Psoas muscle (tissue), 8 donors: ENCODE results near the gene EIF2B5. TPM values are rescaled to one million over a fixed set of nuclear protein-coding genes. Genes with fewer than 3 reads are reported as not detected.

Source experiments
- ATAC-seq, 4 donors: fragments of 200-7000 bp; cut with Tn5 transposase; one replicate each; pipeline ENCODE4 v1.9.1; 2020; ENCODE audit warnings: moderate library complexity in 3 of 4, mild to moderate bottlenecking in 2 of 4
- DNase-seq, 2 donors: peaks; one replicate each; pipeline ENCODE4 v3.0.0-alpha.2; 2020
- H3K27ac ChIP-seq: fragments of 200-600 bp; one replicate; pipeline ENCODE4 v1.8.0; 2022
- H3K27me3 ChIP-seq, 3 donors: fragments of 200-600 bp in 1 of 3; one replicate each; pipeline versions ENCODE4 v1.6.1 to v1.8.0; 2013 to 2022; ENCODE audit warnings: low read length in 2 of 3, mild to moderate bottlenecking in 2 of 3, moderate library complexity in 1 of 3; ENCODE audit not compliant: insufficient read depth in 3 of 3
- H3K36me3 ChIP-seq, 2 donors: fragments of 200-600 bp in 1 of 2; one replicate each; pipeline versions ENCODE4 v1.6.1 to v1.8.0; 2013 to 2022; ENCODE audit warnings: low read depth in 1 of 2, mild to moderate bottlenecking in 1 of 2, moderate library complexity in 1 of 2; ENCODE audit not compliant: insufficient read depth in 1 of 2
- H3K4me1 ChIP-seq: fragments of 200-600 bp; one replicate; pipeline ENCODE4 v1.8.0; 2022
- H3K4me3 ChIP-seq: fragments of 200-600 bp; one replicate; pipeline ENCODE4 v1.8.0; 2022; ENCODE audit warnings: mild to moderate bottlenecking
- H3K9me3 ChIP-seq: fragments of 200-600 bp; one replicate; pipeline ENCODE4 v1.8.0; 2022
- WGBS, 3 donors: extraction: QIAGEN DNeasy Blood & Tissue Kit; methylation state at CpG; one replicate each; pipeline versions ENCODE4 v1.1.6 to v1.1.7; 2013; 5-methylcytosine and 5-hydroxymethylcytosine counted together
- intact Hi-C, 2 donors: fragments of 100-400 bp; cut with DNase I; formaldehyde crosslinking; loops; one replicate each; pipeline versions ENCODE4 v1.11.0 to v1.14.2; 2022
- polyA plus RNA-seq, 3 donors: library from polyadenylated mRNA; stranded (reverse); fragments of 200-250 nt; gene quantifications; one replicate each; pipeline ENCODE4 v1.2.3, GENCODE V29; 2013
- total RNA-seq, 4 donors: library from RNA; stranded (reverse); fragmentation: NEBNext Ultra II Directional in 2 of 4; extraction: Animal tissue kit (Norgen Biotek cat#: 25700) in 2 of 4; gene quantifications; one replicate each; pipeline versions ENCODE4 v1.2.1 to v1.2.4, GENCODE V29; 2021 to 2023
- TF ChIP-seq, protein P1 (sequence below): fragments of 200-600 bp; IDR thresholded peaks from one replicate; pipeline ENCODE4 v1.8.0; 2022; ENCODE audit warnings: antibody characterized with exemption
- donor health status: healthy with polysubstance abuse.
- donor health status: DM: no; HTN: no; CAD: no; lungs with moderate emphysema.
- donor health status: Bipolar disorder and iron deficiency.
- donor health status: healthy.
- donor health status: DM: yes; HTN: yes; CAD: no.
- donor health status: DM: no; HTN: no; CAD: no.
- donor health status: DM: no; HTN: no; CAD: no.
- donor health status: DM: yes; HTN: yes; CAD: no.

The EIF2B5 gene
- total and polyA plus RNA-seq, 7 donors, result 44.0 to 101 (median 55.1) TPM

DNA sequence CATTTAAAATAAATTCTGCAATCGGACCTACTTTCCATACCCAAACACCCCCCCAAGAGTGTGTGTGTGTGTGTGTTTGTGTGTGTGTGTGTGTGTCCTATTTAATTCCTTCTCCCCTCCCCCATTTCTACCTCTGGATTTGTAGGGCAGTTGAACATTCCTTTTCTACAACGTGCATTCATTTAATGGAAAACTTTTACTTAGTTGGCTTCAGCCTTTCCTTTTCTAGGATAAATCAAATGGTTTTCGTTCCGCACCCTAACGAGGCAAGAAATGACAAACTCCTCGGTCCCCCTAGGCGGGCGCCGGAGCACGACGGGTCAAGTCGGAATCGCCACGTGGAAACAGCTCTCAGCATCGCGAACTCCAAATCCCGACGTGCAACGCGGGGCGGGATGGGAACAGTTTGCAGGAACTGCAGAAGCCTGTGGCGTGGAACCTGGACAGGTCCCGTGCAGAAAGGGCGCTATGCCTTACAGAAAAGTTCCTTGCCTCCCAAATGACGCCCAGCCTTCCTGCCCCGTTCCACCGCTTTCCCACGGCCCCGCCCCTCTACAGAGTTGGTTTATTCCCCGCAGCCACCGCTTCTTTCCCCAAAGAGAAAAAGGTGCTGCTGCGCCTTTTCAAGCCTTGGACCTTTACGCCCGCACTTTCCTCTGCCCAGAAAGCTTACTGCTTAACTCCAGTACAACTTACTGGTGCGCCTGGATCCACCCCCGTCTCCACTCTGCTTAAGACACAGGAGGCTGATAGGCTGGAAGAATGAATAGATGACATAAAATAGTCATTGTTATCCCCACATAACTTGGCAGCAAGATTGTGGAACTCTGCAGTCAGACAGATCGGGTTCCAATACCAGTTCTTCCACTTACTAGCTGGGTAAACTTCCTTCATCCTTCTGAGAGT is 1.1 kb upstream of the EIF2B5 start:
- Histone ChIP-seq H3K27me3 (no peaks in the 10 kb centered on the region), H3K4me1 (peaks cover 11% of the 10 kb centered on the region), H3K9me3 (no peaks in the 10 kb centered on the region), H3K36me3 (peaks cover 3 to 22% of the 10 kb centered on the region in 2 donors), H3K4me3 (peak overlapping the region; percentile 96), H3K27ac (peak overlapping the region; percentile 93)
- TF ChIP-seq, protein P1, sequence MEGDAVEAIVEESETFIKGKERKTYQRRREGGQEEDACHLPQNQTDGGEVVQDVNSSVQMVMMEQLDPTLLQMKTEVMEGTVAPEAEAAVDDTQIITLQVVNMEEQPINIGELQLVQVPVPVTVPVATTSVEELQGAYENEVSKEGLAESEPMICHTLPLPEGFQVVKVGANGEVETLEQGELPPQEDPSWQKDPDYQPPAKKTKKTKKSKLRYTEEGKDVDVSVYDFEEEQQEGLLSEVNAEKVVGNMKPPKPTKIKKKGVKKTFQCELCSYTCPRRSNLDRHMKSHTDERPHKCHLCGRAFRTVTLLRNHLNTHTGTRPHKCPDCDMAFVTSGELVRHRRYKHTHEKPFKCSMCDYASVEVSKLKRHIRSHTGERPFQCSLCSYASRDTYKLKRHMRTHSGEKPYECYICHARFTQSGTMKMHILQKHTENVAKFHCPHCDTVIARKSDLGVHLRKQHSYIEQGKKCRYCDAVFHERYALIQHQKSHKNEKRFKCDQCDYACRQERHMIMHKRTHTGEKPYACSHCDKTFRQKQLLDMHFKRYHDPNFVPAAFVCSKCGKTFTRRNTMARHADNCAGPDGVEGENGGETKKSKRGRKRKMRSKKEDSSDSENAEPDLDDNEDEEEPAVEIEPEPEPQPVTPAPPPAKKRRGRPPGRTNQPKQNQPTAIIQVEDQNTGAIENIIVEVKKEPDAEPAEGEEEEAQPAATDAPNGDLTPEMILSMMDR, result no peak
- intact Hi-C loops, result loop anchor here in 1 of 2 donors (2.0 to 5.0 kb wide), 2 partner anchors 21 to 117 kb away; partner anchors contain the start of genes ABCC5 and DVL3
- DNase-seq (peak; percentile 88 to 90), ATAC-seq (peak; percentile 79 to 89 (median 84))
- WGBS, 3 donors, result 1 to 2% (median 1%) methylated on average over 36 to 37 of the region's 37 CpGs

DNA sequence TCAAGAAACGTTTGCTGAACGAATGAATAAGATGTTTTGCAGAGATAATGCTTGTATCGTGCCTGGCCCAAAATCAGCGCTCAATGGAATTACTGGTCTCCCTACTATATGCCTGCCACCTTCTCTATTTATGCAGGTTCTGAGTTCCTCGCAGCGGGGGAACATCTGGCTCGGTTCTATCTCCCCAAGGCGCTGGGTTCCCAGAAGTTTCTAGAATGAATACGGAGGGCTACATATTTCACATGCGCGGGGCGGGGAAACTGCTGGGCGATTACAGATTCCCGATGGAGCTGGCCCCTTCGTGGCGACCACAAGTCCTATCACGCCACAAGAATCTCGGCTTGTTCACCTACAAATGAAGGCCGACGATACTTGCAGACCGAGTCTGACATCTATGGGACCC is 411 bp upstream of the EIF2B5 start:
- WGBS, 3 donors, result 0% methylated on average over 21 of the region's 21 CpGs
- peaks cover 3 to 29% of the 10 kb centered on the region in 2 donors for H3K36me3 ChIP-seq
- ATAC-seq (peak in 2 of 4 donors; percentile 9 to 12), DNase-seq (no peak)
- H3K4me1 ChIP-seq, result peaks cover 11% of the 10 kb centered on the region
- TF ChIP-seq, protein P1, result no peak
- intact Hi-C loops, result loop anchor here (2.0 to 5.0 kb wide), 5 partner anchors 20 to 237 kb away; partner anchors contain the start of genes ABCC5 (in 1 of the 2), DVL3 (in 1 of the 2) and PSMD2 (in 1 of the 2)
- peak overlapping the region; percentile 93 for H3K27ac ChIP-seq
- no peaks in the 10 kb centered on the region for H3K9me3 ChIP-seq
- no peaks in the 10 kb centered on the region for H3K27me3 ChIP-seq
- peak overlapping the region; percentile 96 for H3K4me3 ChIP-seq

DNA sequence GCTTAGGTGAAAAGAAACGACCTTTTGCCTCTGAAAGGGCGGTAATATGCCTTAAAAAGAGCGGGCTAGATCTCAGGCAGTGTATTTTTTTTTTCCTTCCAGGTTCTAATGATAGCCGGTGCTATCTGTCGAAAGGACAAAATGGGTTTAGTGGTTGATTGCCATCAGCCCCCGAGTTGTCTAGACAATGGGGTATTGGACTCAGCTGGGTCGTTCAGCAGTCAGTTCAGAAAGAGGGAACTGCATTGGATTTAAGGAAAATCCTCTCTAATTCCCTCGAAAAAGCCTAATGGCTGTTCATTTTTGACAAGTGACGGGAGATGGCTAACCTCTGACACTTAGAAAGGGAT is 728 bp downstream of the EIF2B5 start:
- H3K27me3 ChIP-seq, result no peaks in the 10 kb centered on the region
- 2 to 4% (median 2%) methylated on average over 9 of the region's 9 CpGs for WGBS, 3 donors
- TF ChIP-seq, protein P1, result no peak
- peak overlapping the region; percentile 96 for H3K4me3 ChIP-seq
- peaks cover 3 to 40% of the 10 kb centered on the region in 2 donors for H3K36me3 ChIP-seq
- H3K9me3 ChIP-seq, result no peaks in the 10 kb centered on the region
- ATAC-seq (no peak), DNase-seq (no peak)
- H3K27ac ChIP-seq, result peak overlapping the region; percentile 93
- H3K4me1 ChIP-seq, result peaks cover 11% of the 10 kb centered on the region
- intact Hi-C loops, result loop anchor here (2.0 to 5.0 kb wide), 4 partner anchors 19 to 239 kb away; partner anchors contain the start of genes DVL3 (in 1 of the 2) and PSMD2 (in 1 of the 2)

DNA sequence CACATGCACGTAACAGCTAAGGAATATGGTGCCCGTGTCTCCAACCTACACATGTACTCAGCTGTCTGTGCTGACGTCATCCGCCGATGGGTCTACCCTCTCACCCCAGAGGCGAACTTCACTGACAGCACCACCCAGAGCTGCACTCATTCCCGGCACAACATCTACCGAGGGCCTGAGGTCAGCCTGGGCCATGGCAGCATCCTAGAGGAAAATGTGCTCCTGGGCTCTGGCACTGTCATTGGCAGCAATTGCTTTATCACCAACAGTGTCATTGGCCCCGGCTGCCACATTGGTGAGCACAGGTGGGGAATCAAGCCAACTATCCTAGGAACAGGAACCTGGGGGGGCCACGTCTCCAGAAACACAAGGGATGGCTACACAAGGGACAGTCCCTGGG is 5.3 kb downstream of the EIF2B5 start:
- Histone ChIP-seq H3K27me3 (no peaks in the 10 kb centered on the region), H3K9me3 (no peaks in the 10 kb centered on the region), H3K4me1 (peaks cover 24% of the 10 kb centered on the region), H3K36me3 (peaks cover 31 to 86% of the 10 kb centered on the region in 2 donors), H3K27ac (no peak overlapping the region), H3K4me3 (no peak overlapping the region)
- intact Hi-C loops, result loop anchor here (5.0 to 10.0 kb wide), 2 partner anchors 42 to 246 kb away; no protein-coding TSS in a partner anchor
- 81 to 91% (median 84%) methylated on average over 10 of the region's 10 CpGs for WGBS, 3 donors
- TF ChIP-seq, protein P1, result no peak
- DNase-seq (no peak), ATAC-seq (no peak)
